IMR-90 (cell line): ENCODE data around the gene OVCH1. TPM values are rescaled to one million over a fixed set of nuclear protein-coding genes. Genes with fewer than 3 reads are reported as not detected.

Experiments used
- ATAC-seq: fragments of 200-7000 bp; cut with Tn5 transposase; 2 replicates; pipeline ENCODE4 v1.9.1; 2020; ENCODE audit warnings: low read depth, mild to moderate bottlenecking, moderate library complexity
- Bru-seq: library from RNA; stranded (reverse); fragments of 400-500 nt; gene quantifications from one replicate; lab custom pipeline; 2021; lab: Mats Ljungman, UMichigan
- BruChase-seq, 2 experiments: library from RNA; stranded (reverse); fragments of 400-500 nt; gene quantifications; one replicate each; lab custom pipeline; 2021; lab: Mats Ljungman, UMichigan
- BruUV-seq: library from RNA; stranded (reverse); fragments of 400-500 nt; replicated peaks from 2 replicates; lab custom pipeline; 2021; lab: Mats Ljungman, UMichigan
- CTCF ChIA-PET: fragments of 300-600 bp; formaldehyde crosslinking; extraction: SDS; loops from one replicate; lab custom pipeline; 2021; ENCODE audit warnings: antibody characterized with exemption; lab: Yijun Ruan, JAX
- POLR2A ChIA-PET: fragments of 300-600 bp; sonication (Branson Sonifier 250); formaldehyde crosslinking; loops from one replicate; lab custom pipeline; 2022; ENCODE audit warnings: antibody characterized with exemption; ENCODE audit not compliant: unreplicated experiment; lab: Charles Lee
- DNase-seq: peaks from one replicate; pipeline ENCODE4 v3.0.0; 2013
- H2AFZ ChIP-seq: replicated peaks from 2 replicates; pipeline ENCODE3; 2013; ENCODE audit warnings: low read length, mild to moderate bottlenecking; ENCODE audit not compliant: poor library complexity
- H2AK5ac ChIP-seq: 2 replicates; pipeline ENCODE4 v1.6.1; 2013; ENCODE audit warnings: low read depth, low read length, inconsistent platforms
- H2AK9ac ChIP-seq: replicated peaks from 2 replicates; pipeline ENCODE3; 2013; ENCODE audit warnings: mild to moderate bottlenecking, low read depth, low read length, moderate library complexity; ENCODE audit not compliant: poor library complexity
- H2BK120ac ChIP-seq: 2 replicates; pipeline ENCODE4 v1.6.1; 2013; ENCODE audit warnings: low read depth, low read length, inconsistent platforms
- H2BK15ac ChIP-seq: 3 replicates; pipeline ENCODE4 v1.6.1; 2013; ENCODE audit warnings: low read depth, low read length, inconsistent platforms
- H2BK20ac ChIP-seq: 2 replicates; pipeline ENCODE4 v1.6.1; 2013; ENCODE audit warnings: low read depth, mild to moderate bottlenecking, inconsistent platforms, low read length, moderate library complexity
- H2BK5ac ChIP-seq: 2 replicates; pipeline ENCODE4 v1.6.1; 2013; ENCODE audit warnings: mild to moderate bottlenecking, low read depth, low read length, inconsistent platforms; ENCODE audit not compliant: poor library complexity, severe bottlenecking
- H3K14ac ChIP-seq: replicated peaks from 2 replicates; pipeline ENCODE4 v1.6.1; 2013; ENCODE audit warnings: low read depth, low read length, inconsistent platforms
- H3K18ac ChIP-seq: 2 replicates; pipeline ENCODE4 v1.6.1; 2013; ENCODE audit warnings: low read depth, low read length, control low read depth
- H3K23ac ChIP-seq: 2 replicates; pipeline ENCODE4 v1.6.1; 2013; ENCODE audit warnings: low read depth, low read length, inconsistent platforms
- H3K27ac ChIP-seq: 2 replicates; pipeline ENCODE4 v1.5.1; 2013; ENCODE audit warnings: mild to moderate bottlenecking, control low read depth, low read length; ENCODE audit not compliant: insufficient read depth
- H3K27me3 ChIP-seq: 2 replicates; pipeline ENCODE4 v1.6.1; 2013; ENCODE audit warnings: low read length; ENCODE audit not compliant: control insufficient read depth, insufficient read depth
- H3K36me3 ChIP-seq: 2 replicates; pipeline ENCODE4 v1.6.1; 2013; ENCODE audit warnings: low read length, mixed read lengths; ENCODE audit not compliant: control insufficient read depth, insufficient read depth
- H3K4ac ChIP-seq: 2 replicates; pipeline ENCODE4 v1.6.1; 2013; ENCODE audit warnings: low read depth, low read length, inconsistent platforms
- H3K4me1 ChIP-seq: 2 replicates; pipeline ENCODE4 v1.6.1; 2013; ENCODE audit warnings: low read length, mixed read lengths; ENCODE audit not compliant: control insufficient read depth, insufficient read depth
- H3K4me2 ChIP-seq: 2 replicates; pipeline ENCODE4 v1.6.1; 2013; ENCODE audit warnings: low read depth, mild to moderate bottlenecking, control low read depth, low read length, moderate library complexity
- H3K4me3 ChIP-seq: 2 replicates; pipeline ENCODE4 v1.5.1; 2013; ENCODE audit warnings: low read depth, mild to moderate bottlenecking, control low read depth, low read length, moderate library complexity; ENCODE audit not compliant: insufficient read depth
- H3K56ac ChIP-seq: 2 replicates; pipeline ENCODE4 v1.6.1; 2013; ENCODE audit warnings: low read length, inconsistent platforms; ENCODE audit not compliant: insufficient read depth; ENCODE audit errors: extremely low read depth
- H3K79me1 ChIP-seq, 2 experiments: 2 replicates each; pipeline ENCODE4 v1.6.1; 2013; ENCODE audit warnings: low read length in 2 of 2, inconsistent platforms in 1 of 2, low read depth in 1 of 2
- H3K9ac ChIP-seq: 2 replicates; pipeline ENCODE4 v1.6.1; 2013; ENCODE audit warnings: low read depth, low read length, control low read depth
- H3K9me1 ChIP-seq: 2 replicates; pipeline ENCODE4 v1.6.1; 2013; ENCODE audit warnings: low read length, inconsistent platforms; ENCODE audit not compliant: insufficient read depth
- H3K9me3 ChIP-seq: 2 replicates; pipeline ENCODE4 v1.6.1; 2013; ENCODE audit warnings: low read length; ENCODE audit not compliant: control insufficient read depth, insufficient read depth
- H4K20me1 ChIP-seq: 2 replicates; pipeline ENCODE4 v1.6.1; 2013; ENCODE audit warnings: low read length, inconsistent platforms; ENCODE audit not compliant: insufficient read depth
- H4K5ac ChIP-seq: 2 replicates; pipeline ENCODE4 v1.6.1; 2013; ENCODE audit warnings: mild to moderate bottlenecking, low read depth, low read length, control low read depth
- H4K8ac ChIP-seq, 2 experiments: 2 replicates each; pipeline ENCODE4 v1.6.1; 2013; ENCODE audit warnings: low read depth in 2 of 2, low read length in 2 of 2, control low read depth in 1 of 2, inconsistent platforms in 1 of 2
- H4K91ac ChIP-seq: 2 replicates; pipeline ENCODE4 v1.6.1; 2013; ENCODE audit warnings: low read depth, low read length, inconsistent platforms; ENCODE audit not compliant: insufficient read depth
- USF2 ChIP-seq: fragments of 150-350 bp; IDR thresholded peaks from 2 replicates; pipeline ENCODE4 v1.6.1; 2017; ENCODE audit warnings: mild to moderate bottlenecking, antibody characterized with exemption, low read length, low read depth
- WGBS, 2 experiments: methylation state at CpG; one replicate each; pipeline versions ENCODE4 v1.1.5 to v1.1.7; 2013; ENCODE audit warnings: missing lambda C conversion rate in 2 of 2; ENCODE audit not compliant: insufficient read length in 1 of 2; ENCODE audit errors: extremely low coverage in 2 of 2; 5-methylcytosine and 5-hydroxymethylcytosine counted together
- dilution Hi-C: fragments of 300-500 bp; cut with HindIII; formaldehyde crosslinking; loops from one replicate; pipeline ENCODE4 v1.14.3; 2018; ENCODE audit warnings: low sequenced_read_pairs; ENCODE audit not compliant: unreplicated experiment
- in situ Hi-C: fragments of 300-500 bp; cut with MboI; formaldehyde crosslinking; loops from 3 replicates; pipeline ENCODE4 v1.14.3; 2019; ENCODE audit warnings: low sequenced_read_pairs, inconsistent platforms, mixed read lengths
- intact Hi-C: fragments of 100-400 bp; cut with micrococcal nuclease; formaldehyde crosslinking; loops from 2 replicates; pipeline ENCODE4 v1.10.0; 2022
- long read RNA-seq: library from polyadenylated mRNA; unstranded; transcript quantifications from one replicate; pipeline ENCODE4 v2.0.0, GENCODE V29; 2021; ENCODE audit not compliant: unreplicated experiment
- polyA plus RNA-seq, 3 experiments: library from polyadenylated mRNA; depleted of rRNA; stranded (reverse); fragments of >200 nt; gene quantifications; 2 replicates each; pipeline ENCODE4 v1.2.3, GENCODE V29; 2012; ENCODE audit warnings: low replicate concordance in 1 of 3
- total RNA-seq: library from RNA; depleted of rRNA; stranded (reverse); fragments of >200 nt; gene quantifications from 2 replicates; pipeline ENCODE4 v1.2.3, GENCODE V29; 2012; rRNA removed

The OVCH1 gene, protein sequence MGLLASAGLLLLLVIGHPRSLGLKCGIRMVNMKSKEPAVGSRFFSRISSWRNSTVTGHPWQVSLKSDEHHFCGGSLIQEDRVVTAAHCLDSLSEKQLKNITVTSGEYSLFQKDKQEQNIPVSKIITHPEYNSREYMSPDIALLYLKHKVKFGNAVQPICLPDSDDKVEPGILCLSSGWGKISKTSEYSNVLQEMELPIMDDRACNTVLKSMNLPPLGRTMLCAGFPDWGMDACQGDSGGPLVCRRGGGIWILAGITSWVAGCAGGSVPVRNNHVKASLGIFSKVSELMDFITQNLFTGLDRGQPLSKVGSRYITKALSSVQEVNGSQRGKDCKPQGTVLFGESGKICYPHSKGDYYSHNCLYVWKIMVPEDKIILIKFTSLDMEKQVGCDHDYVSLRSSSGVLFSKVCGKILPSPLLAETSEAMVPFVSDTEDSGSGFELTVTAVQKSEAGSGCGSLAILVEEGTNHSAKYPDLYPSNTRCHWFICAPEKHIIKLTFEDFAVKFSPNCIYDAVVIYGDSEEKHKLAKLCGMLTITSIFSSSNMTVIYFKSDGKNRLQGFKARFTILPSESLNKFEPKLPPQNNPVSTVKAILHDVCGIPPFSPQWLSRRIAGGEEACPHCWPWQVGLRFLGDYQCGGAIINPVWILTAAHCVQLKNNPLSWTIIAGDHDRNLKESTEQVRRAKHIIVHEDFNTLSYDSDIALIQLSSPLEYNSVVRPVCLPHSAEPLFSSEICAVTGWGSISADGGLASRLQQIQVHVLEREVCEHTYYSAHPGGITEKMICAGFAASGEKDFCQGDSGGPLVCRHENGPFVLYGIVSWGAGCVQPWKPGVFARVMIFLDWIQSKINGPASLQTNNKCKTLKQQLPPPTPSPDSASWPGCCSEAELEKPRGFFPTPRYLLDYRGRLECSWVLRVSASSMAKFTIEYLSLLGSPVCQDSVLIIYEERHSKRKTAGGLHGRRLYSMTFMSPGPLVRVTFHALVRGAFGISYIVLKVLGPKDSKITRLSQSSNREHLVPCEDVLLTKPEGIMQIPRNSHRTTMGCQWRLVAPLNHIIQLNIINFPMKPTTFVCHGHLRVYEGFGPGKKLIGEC
- total RNA-seq (under 0.01 and 0.18 TPM in 2 replicates), polyA plus RNA-seq (2012; rRNA removed) (0.05 TPM in 1 of 2 replicates, not detected in the other), Bru-seq, nascent RNA (percentile 82 among the genes with signal in this experiment), BruChase-seq, experiment 1, labeled RNA remaining after a 6-hour chase (percentile 79 among the genes with signal in this experiment), BruChase-seq, experiment 2, labeled RNA remaining after a 2-hour chase (percentile 79 among the genes with signal in this experiment)
- 0.01 TPM in 1 of 2 replicates, not detected in the other for polyA plus RNA-seq (2012; cell fraction: cytosol; rRNA removed)
- 0.15 and 0.44 TPM in 2 replicates for polyA plus RNA-seq (2012; cell fraction: nucleus; rRNA removed; ENCODE audit: low replicate concordance)
- long read RNA-seq, result 0 reads

GRCh38 chr12:29497588-29497987, at the start of gene OVCH1:
Gene OVCH1, minus strand, starts transcription at chr12:29497686. Its CDS starts 0 bp downstream, at chr12:29497686.
- no peak within 1 kb of the TSS for H3K4me2 ChIP-seq
- H3K9me3 ChIP-seq, result no peaks in the 10 kb centered on the region
- H3K4me1 ChIP-seq, result no peaks in the 10 kb centered on the region
- H2BK20ac ChIP-seq, result no peak within 1 kb of the TSS
- no peaks in the 10 kb centered on the region for H3K9me1 ChIP-seq
- no peak within 1 kb of the TSS for H3K18ac ChIP-seq
- H4K8ac ChIP-seq, result no peak within 1 kb of the TSS
- BruUV-seq, result no TSS peak
- DNase-seq, result no peak
- no peak within 1 kb of the TSS for H3K4me3 ChIP-seq
- ChIA-PET POLR2A (interaction anchor here (1.3 kb wide), 1 partner anchor 10 kb away, joined by 3 read pairs; no protein-coding TSS in a partner anchor), CTCF (no interaction called here)
- 93% methylated on average over 10 of the region's 18 CpGs; no CpG with 5 or more reads in 1 of the 2 experiments for WGBS, 2 experiments
- no peak within 1 kb of the TSS for H3K27ac ChIP-seq
- dilution Hi-C loops, result no loop called here
- H2BK5ac ChIP-seq, result no peak within 1 kb of the TSS
- no peak within 1 kb of the TSS for H3K56ac ChIP-seq
- TF ChIP-seq USF2, result no peak
- no peak within 1 kb of the TSS for H3K9ac ChIP-seq
- H2BK120ac ChIP-seq, result no peak within 1 kb of the TSS
- no peak within 1 kb of the TSS for H3K4ac ChIP-seq
- no peak within 1 kb of the TSS for H3K14ac ChIP-seq
- no peaks in the 10 kb centered on the region for H4K20me1 ChIP-seq
- no peak within 1 kb of the TSS for H4K91ac ChIP-seq
- H3K36me3 ChIP-seq, result peaks cover 1% of the 10 kb centered on the region
- no peak within 1 kb of the TSS for H2AK5ac ChIP-seq
- H3K23ac ChIP-seq, result no peak within 1 kb of the TSS
- intact Hi-C loops, result loop anchor here (5.0 kb wide), 1 partner anchor 115 kb away; the partner anchor contains the start of gene ERGIC2
- H2AK9ac ChIP-seq, result no peak within 1 kb of the TSS
- H2AFZ ChIP-seq, result no peak within 1 kb of the TSS
- no peak within 1 kb of the TSS for H2BK15ac ChIP-seq
- ATAC-seq, result peak; percentile 36
- H3K79me1 ChIP-seq, result no peaks in the 10 kb centered on the region
- H4K5ac ChIP-seq, result no peak within 1 kb of the TSS
- in situ Hi-C loops, result no loop called here
- no peaks in the 10 kb centered on the region for H3K27me3 ChIP-seq
